ENCODE data around the gene FBXO42.
"Not testable (repeated sequence)": the region's sequence is repeated elsewhere in the genome, so short reads cannot be mapped to it uniquely, and the experiment has no call there.

FBXO42 gene

GRCh38 chr1:16219968-16220500, 132.2 kb downstream of the FBXO42 start:
- no peak for DNase-seq (ENCODE audit: low spot score)

GRCh38 chr1:16218674-16219071, 133.6 kb downstream of the FBXO42 start:
- no peak for DNase-seq (ENCODE audit: low spot score)

GRCh38 chr1:16218014-16218673, 134.1 kb downstream of the FBXO42 start:
- DNase-seq (ENCODE audit: low spot score), result no peak

GRCh38 chr1:16217061-16217785, 135.1 kb downstream of the FBXO42 start:
- peak; percentile 99 for DNase-seq (ENCODE audit: low spot score)

GRCh38 chr1:16215882-16216753, 136.2 kb downstream of the FBXO42 start:
- peak; percentile 67 for DNase-seq (ENCODE audit: low spot score)

- DNase-seq (ENCODE audit: low spot score), result not testable (repeated sequence)
Measured at GRCh38 chr1:16215240-16215639, 137.0 kb downstream of the FBXO42 start.

- not testable (repeated sequence) for DNase-seq (ENCODE audit: low spot score)
Measured at GRCh38 chr1:16213544-16213943, 138.7 kb downstream of the FBXO42 start.

GRCh38 chr1:16213013-16213412, 139.3 kb downstream of the FBXO42 start:
- DNase-seq (ENCODE audit: low spot score), result no peak

GRCh38 chr1:16212251-16212961, 139.9 kb downstream of the FBXO42 start, which contains the start of gene ARHGEF19:
ARHGEF19 (minus strand) TSS chr1:16212652; CDS start chr1:16209054, 3,598 bp downstream.
- DNase-seq (ENCODE audit: low spot score), result no peak

- DNase-seq (ENCODE audit: low spot score), result no peak
Measured at GRCh38 chr1:16211824-16212223, 140.5 kb downstream of the FBXO42 start.

- DNase-seq (ENCODE audit: low spot score), result no peak
Measured at GRCh38 chr1:16210581-16210980, 141.7 kb downstream of the FBXO42 start.

- DNase-seq (ENCODE audit: low spot score), result no peak
Measured at GRCh38 chr1:16209847-16210407, 142.4 kb downstream of the FBXO42 start.

GRCh38 chr1:16209132-16209846, 143.0 kb downstream of the FBXO42 start:
- no peak for DNase-seq (ENCODE audit: low spot score)

GRCh38 chr1:16208270-16208987, 143.9 kb downstream of the FBXO42 start:
- DNase-seq (ENCODE audit: low spot score), result no peak

- DNase-seq (ENCODE audit: low spot score), result peak; percentile 17
Measured at GRCh38 chr1:16207318-16208269, 144.7 kb downstream of the FBXO42 start.

- peak; percentile 98 for DNase-seq (ENCODE audit: low spot score)
Measured at GRCh38 chr1:16206547-16207317, 145.5 kb downstream of the FBXO42 start.

- no peak for DNase-seq (ENCODE audit: low spot score)
Measured at GRCh38 chr1:16205891-16206546, 146.3 kb downstream of the FBXO42 start.

- no peak for DNase-seq (ENCODE audit: low spot score)
Measured at GRCh38 chr1:16205334-16205671, 147.0 kb downstream of the FBXO42 start.
